ENCODE data around the gene SIGLEC1. TPM values are rescaled to one million over a fixed set of nuclear protein-coding genes. Genes with fewer than 3 reads are reported as not detected.

Gene SIGLEC1
- total RNA-seq (2022; extraction: Qiagen RNA extraction) = 0.02 TPM in 2 of 5 replicates, not detected in the others

DNA sequence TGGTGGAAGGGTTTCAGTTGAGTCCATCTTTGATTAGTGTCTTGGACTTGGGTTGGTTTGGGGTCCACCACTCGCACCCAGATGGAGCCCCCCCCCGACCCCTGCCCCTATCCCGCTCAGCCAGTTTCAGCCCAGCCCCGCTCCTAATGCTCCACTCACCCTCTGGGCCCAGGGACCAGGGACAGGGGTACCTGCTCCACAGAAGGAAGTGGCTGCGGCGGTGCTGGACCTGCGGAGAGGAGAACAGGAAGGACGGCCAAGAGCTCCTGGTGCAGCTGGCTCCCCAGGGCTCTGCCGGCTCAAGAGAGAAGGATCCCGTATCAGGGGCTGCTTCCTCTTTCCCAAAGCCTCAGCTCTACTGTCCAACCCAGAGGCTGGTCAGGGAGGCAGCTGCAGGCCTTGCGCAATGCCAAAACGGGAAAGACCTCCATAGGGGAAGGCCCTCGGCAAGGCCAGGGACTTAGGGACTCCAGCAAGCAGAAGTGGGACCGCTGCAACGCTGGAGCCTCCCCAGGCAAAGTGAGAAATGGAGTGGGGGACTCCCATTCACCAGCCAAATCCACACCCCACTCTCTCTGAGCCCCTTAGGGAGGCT is at the start of gene SIGLEC1:
TSS of gene SIGLEC1 (minus strand) at position 322 of the 595 bp plus-strand sequence. CDS start 5,472 bp downstream, outside the sequence.

DNA sequence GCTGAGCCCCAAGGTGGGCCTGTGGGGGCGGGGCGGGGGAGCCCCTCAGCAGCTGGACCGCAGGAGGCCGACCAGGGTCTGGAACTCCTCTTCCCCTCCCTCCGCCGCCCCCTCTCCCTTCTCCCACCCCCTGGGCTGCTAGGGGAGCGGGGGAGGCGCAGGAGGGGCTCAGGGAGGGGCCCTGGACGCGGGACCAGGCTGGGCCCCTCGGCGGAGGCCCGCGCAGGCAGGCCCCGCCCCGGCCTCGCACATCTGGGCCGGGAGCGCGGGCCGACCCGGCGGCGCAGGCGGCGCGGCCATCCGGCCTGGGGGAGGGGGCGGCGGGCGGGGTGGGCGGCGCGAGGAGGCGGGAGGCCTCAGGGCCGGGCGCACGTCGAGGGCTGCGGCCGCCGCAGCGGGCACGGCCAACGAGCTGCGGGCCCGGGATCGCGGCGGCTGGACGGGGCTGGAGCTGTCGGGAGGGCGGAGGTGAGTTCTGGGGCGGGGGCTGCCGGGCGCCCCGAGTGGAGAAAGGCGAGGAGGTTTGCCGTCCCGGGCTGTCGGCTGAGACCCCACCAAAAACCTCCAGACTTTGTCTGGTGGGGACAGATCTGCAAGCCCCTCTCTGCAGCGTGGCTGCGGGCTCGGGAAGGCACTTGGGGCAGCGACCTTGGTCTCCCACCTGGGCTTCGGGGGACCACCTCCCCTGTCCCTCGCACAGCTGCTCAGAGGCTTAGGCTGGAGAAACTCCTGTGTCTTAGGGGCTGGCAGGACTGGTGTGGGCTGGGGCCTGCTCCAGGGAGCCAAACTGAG is 20.1 kb upstream of the SIGLEC1 start, which contains the start of gene HSPA12B:
TSS of gene HSPA12B (plus strand) at position 359 of the 792 bp plus-strand sequence. CDS start 5,990 bp downstream, outside the sequence.

DNA sequence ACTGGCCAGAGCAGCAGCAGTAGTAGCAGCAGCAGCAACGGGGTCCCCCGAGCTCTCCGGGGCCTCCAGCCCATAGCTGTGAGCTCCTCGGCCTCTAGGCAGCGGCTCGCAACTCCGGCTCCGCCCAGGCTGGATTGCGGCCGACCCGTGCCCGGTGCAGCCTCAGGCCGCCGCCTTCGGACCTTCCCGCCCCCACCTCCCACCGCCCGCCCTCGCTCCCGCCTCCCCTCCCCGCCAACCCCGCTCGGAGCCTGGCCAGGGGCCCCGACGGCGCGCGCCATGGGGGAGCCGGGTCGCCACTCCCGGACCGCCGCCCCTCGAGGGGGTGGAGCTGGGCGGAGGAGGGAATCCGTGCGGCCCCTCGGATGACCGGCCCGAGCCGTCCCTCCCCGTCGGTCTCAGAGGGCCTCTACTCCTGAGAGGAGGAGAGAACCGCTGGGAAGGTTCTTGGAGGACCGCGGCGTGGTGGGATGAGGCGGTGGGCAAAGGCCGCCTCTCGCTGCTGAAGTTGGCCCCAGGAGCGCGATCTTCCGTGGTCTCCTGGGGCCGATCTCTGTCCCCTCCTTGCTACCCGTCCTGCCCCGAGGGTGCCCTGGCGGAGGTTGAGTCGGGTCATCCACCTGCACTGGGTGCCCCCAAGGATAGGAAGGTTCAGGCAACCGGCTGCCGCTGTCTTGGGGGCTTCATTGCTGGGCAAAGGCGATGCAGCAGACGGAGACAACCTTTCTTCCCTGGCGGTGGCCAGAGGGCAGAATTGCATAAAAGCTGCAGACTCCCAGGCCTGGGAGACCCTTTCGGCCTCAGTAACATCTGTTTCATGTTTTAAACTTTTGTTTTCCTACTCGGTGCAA is 30.2 kb downstream of the SIGLEC1 start, which contains the start of gene ADAM33:
TSS of gene ADAM33 (minus strand) at position 80 of the 851 bp plus-strand sequence. CDS start at position 74, 6 bp downstream.

DNA sequence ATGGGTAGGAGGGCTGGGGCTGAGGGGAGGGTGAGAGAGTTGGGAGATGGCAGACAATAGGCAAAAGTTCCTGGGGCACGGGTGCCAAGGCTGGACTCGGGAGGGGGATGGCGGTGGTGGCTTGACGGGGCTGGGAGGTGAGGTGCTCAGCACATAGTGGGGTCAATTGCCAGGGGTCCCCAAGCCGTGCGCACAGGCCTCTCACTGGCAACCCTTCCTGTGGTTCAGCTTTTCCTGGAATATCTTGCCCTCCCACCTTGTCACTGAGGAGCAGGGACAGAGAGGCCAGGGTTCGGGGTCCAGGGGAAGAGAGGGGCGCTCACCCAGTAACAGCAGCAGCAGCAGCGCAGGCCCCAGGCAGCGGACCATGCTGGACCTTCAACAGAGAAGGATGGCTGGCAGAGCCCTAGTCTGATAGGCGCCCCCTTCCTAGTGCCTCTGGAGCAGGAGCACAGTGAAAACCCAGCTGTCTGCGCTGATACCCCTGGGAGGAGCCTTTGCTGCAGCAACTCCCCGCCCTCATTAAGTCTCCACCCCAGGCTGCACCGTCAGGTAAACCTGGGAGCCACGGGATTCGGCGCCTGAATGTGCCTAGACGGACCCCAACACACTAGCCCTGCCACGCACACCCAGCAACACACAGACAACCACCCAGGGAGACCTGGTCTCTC is 49.2 kb downstream of the SIGLEC1 start, which contains the start of gene GFRA4:
TSS of gene GFRA4 (minus strand) at position 369 of the 671 bp plus-strand sequence. CDS start at position 369, 0 bp downstream.

Other genes starting within 250 kb of the SIGLEC1 start
- gene ATRN, start 241.6 kb downstream of the SIGLEC1 start, total RNA-seq (2022; extraction: Qiagen RNA extraction) = 20.0 to 25.5 TPM (median 24.2 TPM) in 5 replicates
- not detected in 5 replicates for gene GFRA4, start 49.2 kb downstream of the SIGLEC1 start, total RNA-seq (2022; extraction: Qiagen RNA extraction)
- 0.04 to 0.09 TPM (median 0.06 TPM) in 5 replicates for gene ADAM33, start 30.6 kb downstream of the SIGLEC1 start, total RNA-seq (2022; extraction: Qiagen RNA extraction)
- gene HSPA12B, start 20.1 kb upstream of the SIGLEC1 start, total RNA-seq (2022; extraction: Qiagen RNA extraction) = 0.40 to 0.77 TPM (median 0.60 TPM) in 5 replicates
- gene ADISSP, start 55.2 kb upstream of the SIGLEC1 start, total RNA-seq (2022; extraction: Qiagen RNA extraction) = 102 to 175 TPM (median 168 TPM) in 5 replicates
- 1.1 to 2.3 TPM (median 1.9 TPM) in 5 replicates for gene SPEF1, start 68.8 kb upstream of the SIGLEC1 start, total RNA-seq (2022; extraction: Qiagen RNA extraction)
- gene CENPB, start 74.1 kb upstream of the SIGLEC1 start, total RNA-seq (2022; extraction: Qiagen RNA extraction) = 92.6 to 127 TPM (median 118 TPM) in 5 replicates
- 176 to 213 TPM (median 208 TPM) in 5 replicates for gene CDC25B, start 83.7 kb upstream of the SIGLEC1 start, total RNA-seq (2022; extraction: Qiagen RNA extraction)
- gene AP5S1, start 107.9 kb upstream of the SIGLEC1 start, total RNA-seq (2022; extraction: Qiagen RNA extraction) = 12.7 to 18.6 TPM (median 16.9 TPM) in 5 replicates
- gene MAVS, start 134.2 kb upstream of the SIGLEC1 start, total RNA-seq (2022; extraction: Qiagen RNA extraction) = 18.4 to 22.7 TPM (median 20.9 TPM) in 5 replicates
- gene PANK2, start 176.8 kb upstream of the SIGLEC1 start, total RNA-seq (2022; extraction: Qiagen RNA extraction) = 50.1 to 57.6 TPM (median 51.2 TPM) in 5 replicates

Data from A549 treated with AZD2906 at 1 μM for 4 hours (cell line).